ENCODE measurements around the gene CSAD. TPM values are rescaled to one million over a fixed set of nuclear protein-coding genes. Genes with fewer than 3 reads are reported as not detected.
A peak's percentile ranks its signal among the peaks of the same experiment; 100 is the strongest.

CSAD gene
- total RNA-seq, 1 donor from 2014 or later, result 41.7 TPM

- no peaks in the 10 kb centered on the region for H3K9me3 ChIP-seq
- H3K27me3 ChIP-seq, result no peaks in the 10 kb centered on the region
- ATAC-seq (peak; percentile 12), DNase-seq (no peak)
- intact Hi-C loops (cut with DNase I), result no loop called here
- H3K27ac ChIP-seq, result no peak overlapping the region
- TF ChIP-seq CTCF (IDR thresholded peaks at IDR 0.05), result no peak
- no peak overlapping the region for H3K4me3 ChIP-seq
- no peaks in the 10 kb centered on the region for H3K4me1 ChIP-seq
- H3K36me3 ChIP-seq, result no peaks in the 10 kb centered on the region
Observed at GRCh38 chr12:53122961-53123468, 57.7 kb downstream of the CSAD start.

GRCh38 chr12:53120685-53121525 is 59.8 kb downstream of the CSAD start:
- H3K27ac ChIP-seq, result no peak overlapping the region
- no peaks in the 10 kb centered on the region for H3K36me3 ChIP-seq
- H3K27me3 ChIP-seq, result no peaks in the 10 kb centered on the region
- TF ChIP-seq CTCF (IDR thresholded peaks at IDR 0.05), result no peak
- H3K9me3 ChIP-seq, result no peaks in the 10 kb centered on the region
- H3K4me3 ChIP-seq, result no peak overlapping the region
- H3K4me1 ChIP-seq, result no peaks in the 10 kb centered on the region
- ATAC-seq, result no peak
- intact Hi-C loops (cut with DNase I), result no loop called here
- no peak for DNase-seq

- intact Hi-C loops (cut with DNase I), result no loop called here
- Histone ChIP-seq H3K4me3 (no peak overlapping the region), H3K36me3 (no peaks in the 10 kb centered on the region), H3K27me3 (no peaks in the 10 kb centered on the region), H3K9me3 (no peaks in the 10 kb centered on the region), H3K4me1 (no peaks in the 10 kb centered on the region), H3K27ac (no peak overlapping the region)
- no peak for TF ChIP-seq CTCF (IDR thresholded peaks at IDR 0.05)
- DNase-seq (no peak), ATAC-seq (no peak)
Observed at GRCh38 chr12:53118751-53119300, 61.9 kb downstream of the CSAD start.

GRCh38 chr12:53115891-53116648 is 64.7 kb downstream of the CSAD start:
- no peaks in the 10 kb centered on the region for H3K27me3 ChIP-seq
- TF ChIP-seq CTCF (IDR thresholded peaks at IDR 0.05), result no peak
- no peaks in the 10 kb centered on the region for H3K4me1 ChIP-seq
- no peak overlapping the region for H3K27ac ChIP-seq
- no peak overlapping the region for H3K4me3 ChIP-seq
- no peak for ATAC-seq
- H3K9me3 ChIP-seq, result no peaks in the 10 kb centered on the region
- no peaks in the 10 kb centered on the region for H3K36me3 ChIP-seq
- intact Hi-C loops (cut with DNase I), result no loop called here
- DNase-seq, result no peak

- ATAC-seq, result peak; percentile 28
- no peaks in the 10 kb centered on the region for H3K9me3 ChIP-seq
- H3K36me3 ChIP-seq, result no peaks in the 10 kb centered on the region
- no peak for TF ChIP-seq CTCF (IDR thresholded peaks at IDR 0.05)
- H3K4me3 ChIP-seq, result no peak overlapping the region
- H3K4me1 ChIP-seq, result no peaks in the 10 kb centered on the region
- H3K27ac ChIP-seq, result no peak overlapping the region
- intact Hi-C loops (cut with DNase I), result no loop called here
- DNase-seq, result no peak
- no peaks in the 10 kb centered on the region for H3K27me3 ChIP-seq
Observed at GRCh38 chr12:53115112-53115890, 65.4 kb downstream of the CSAD start.
